ENCODE measurements around the gene SS18L1.
"Not testable (repeated sequence)": the region's sequence is repeated elsewhere in the genome, so short reads cannot be mapped to it uniquely, and the experiment has no call there.

Gene SS18L1

DNA sequence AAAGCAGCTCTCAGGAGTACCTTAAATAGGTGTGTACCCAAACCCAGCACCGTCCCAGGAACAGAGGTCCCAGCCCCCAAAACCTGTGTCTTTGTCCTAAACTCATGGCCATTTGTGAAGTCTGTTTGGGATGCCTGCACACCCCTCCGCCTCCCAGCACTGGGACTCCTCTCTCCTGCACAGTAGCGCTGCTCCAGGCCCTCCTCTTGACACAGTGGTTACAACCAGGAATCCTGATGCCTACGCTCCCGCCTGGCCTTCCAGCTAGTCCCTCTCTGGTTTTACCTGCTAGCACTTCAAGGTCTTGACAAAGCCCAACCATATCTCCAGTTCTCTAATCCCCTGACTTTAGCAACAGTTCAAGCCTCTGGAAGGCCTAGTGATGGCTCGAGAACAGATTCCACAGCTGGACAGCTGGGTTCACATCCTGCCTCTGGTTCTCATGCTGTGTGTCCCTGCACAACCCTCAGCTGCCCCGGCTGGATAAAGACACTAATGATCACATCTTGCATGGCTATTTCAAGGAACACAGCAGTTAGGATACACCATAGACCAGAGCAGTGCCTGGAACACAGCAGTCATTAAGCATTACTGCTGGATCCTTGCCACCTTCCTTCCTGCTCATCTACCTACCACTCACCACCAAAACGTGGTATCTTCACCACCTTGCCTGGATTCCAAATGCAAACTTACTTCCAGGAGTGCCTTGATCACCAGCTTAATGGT is 5.9 kb upstream of the SS18L1 start:
- DNase-seq (ENCODE audit: low spot score): no peak

DNA sequence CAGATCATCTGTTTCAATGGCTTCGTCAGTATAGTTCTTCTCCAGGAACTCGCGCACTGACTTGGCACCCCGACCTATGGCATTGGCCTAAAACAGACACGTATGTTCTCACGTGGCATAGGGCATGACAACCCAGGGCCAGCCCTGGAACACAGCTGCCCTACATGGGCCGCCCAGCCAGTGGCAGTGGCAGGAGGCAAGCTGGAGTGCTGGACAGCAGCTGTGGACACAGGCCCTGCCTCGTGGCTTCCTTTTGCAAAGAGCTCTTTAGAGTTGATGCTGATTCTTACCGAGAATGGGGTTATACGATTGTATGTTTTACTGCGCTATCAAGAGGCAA is 5.4 kb upstream of the SS18L1 start:
- DNase-seq (ENCODE audit: low spot score): no peak

GRCh38 chr20:62138912-62139311 is 4.7 kb upstream of the SS18L1 start:
- DNase-seq (ENCODE audit: low spot score): no peak

- no peak for DNase-seq (ENCODE audit: low spot score)
These were observed 3.9 kb upstream of the SS18L1 start for GRCh38 chr20:62139636-62140035.

- DNase-seq (ENCODE audit: low spot score): no peak
These were observed 2.5 kb upstream of the SS18L1 start for GRCh38 chr20:62141043-62141396.

DNA sequence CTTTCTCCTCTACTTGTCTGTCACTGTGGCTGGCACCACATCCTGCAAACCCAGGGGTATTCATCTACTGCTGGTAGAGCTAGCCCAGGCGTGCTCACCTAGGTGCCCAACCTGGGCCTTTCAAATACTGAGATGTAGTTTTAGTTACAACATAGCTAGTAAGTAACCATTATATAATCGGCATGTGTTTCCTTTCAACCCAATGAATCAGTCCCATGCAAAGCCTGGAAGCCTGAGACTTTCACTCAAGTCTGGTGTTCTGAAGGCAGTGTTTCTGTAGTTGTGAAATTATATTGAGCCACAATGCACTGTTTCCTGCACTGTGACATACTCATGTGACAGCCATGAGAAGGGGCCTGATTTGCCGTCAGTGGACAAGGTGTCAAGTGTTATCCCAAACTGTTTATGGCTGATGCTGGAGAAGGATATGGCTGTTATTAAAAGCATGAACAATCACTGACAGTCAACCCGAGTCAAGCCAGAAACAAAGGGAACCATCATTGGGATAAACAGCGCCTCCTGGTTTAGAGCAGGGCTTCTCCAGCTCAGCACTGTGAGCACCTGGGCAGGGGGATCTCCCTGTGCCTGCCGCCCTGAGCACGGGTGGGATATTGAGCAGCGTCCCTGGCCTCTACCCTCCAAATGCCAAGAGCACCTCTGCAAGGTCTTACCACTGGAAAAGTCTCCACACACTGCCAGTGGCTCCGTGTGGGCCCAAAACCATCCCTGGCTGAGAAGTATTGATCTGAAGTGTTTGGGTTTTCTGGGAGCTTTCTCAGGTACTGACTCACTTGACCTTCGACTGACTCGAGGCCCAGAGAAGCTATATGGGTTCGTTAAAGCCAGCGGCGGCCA is 1.9 kb upstream of the SS18L1 start:
- no peak for DNase-seq (ENCODE audit: low spot score)

- peak; percentile 31 for DNase-seq (ENCODE audit: low spot score)
These were observed 1.1 kb upstream of the SS18L1 start for GRCh38 chr20:62142252-62143080.

DNA sequence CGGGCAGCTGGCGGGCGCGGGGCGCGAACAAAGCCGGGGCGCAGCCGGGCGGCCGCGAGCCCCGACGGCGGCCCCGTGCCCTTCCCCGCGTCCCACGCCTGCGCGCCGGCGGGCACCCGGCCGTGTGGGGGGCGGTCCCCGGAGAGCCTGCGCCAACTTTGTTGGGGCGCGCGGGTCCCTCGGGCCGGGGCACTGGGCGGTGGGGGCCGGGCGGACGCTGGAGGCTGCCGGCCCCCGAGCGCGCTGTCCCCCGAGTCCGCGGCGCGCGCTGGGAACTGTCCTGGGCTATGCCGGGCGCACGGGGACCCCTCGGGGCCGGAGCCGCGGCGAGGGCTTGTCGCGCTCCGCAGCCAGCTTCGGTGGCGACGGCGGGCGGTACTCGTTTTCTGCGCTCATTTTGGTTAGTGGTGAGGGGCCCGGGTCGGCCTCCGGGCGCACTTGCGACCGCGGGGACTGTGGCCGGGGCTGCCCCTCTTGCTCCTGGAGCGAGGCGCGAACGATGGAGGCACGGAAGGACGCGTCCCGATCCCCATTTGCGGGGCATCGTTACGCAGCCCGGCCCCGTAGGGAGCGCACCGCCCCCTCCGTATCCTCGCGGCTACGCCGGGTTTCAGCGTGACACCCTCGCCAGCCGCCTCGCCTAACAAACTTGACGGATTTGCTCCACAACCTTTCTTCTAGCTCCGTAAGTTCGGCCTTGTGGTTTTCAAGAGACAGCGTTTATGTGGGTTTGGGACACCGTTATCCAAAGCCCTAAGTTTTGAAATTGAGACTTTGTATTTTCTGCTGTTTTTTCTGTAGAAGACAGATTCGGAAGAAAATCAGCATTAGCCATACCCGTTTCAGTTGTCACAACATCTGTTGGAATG is 622 bp downstream of the SS18L1 start:
- DNase-seq (ENCODE audit: low spot score): peak; percentile 82

GRCh38 chr20:62145688-62146018 is 2.1 kb downstream of the SS18L1 start:
- no peak for DNase-seq (ENCODE audit: low spot score)

DNA sequence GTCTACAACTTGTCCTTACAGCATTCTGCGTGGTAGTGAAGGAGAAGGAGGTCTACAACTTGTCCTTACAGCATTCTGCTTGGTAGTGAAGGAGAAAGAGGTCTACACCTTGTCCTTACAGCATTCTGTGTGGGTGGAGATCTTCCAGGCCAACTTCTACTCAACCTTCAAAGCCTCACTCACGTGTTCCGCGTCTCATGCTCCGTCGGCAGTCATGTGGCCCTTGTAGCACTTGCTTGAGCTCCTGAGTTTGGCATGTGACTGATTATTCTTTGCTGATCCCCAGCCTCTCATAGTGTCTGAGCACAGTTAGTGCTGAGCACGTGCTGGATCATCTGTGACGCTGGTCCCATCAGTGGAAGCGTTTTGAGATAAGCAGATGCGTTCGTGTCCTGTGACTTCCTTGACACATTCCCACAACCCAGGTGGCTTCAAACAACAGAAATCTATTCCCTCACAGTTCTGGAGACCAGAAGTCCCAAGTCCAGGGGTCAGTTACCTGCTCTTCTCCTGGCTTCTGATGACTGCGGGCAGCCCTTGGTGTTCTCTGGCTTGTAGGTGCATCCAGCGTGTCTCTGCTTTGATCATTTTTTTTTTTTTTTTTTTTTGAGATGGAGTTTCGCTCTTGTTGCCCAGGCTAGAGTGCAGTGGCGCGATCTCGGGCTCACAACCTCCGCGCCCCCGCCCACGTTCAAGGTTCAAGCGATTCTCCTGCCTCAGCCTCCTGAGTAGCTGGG is 2.6 kb downstream of the SS18L1 start:
- no peak for DNase-seq (ENCODE audit: low spot score)

- no peak for DNase-seq (ENCODE audit: low spot score)
These were observed 3.6 kb downstream of the SS18L1 start for GRCh38 chr20:62147125-62147524.

GRCh38 chr20:62147528-62147927 is 4.0 kb downstream of the SS18L1 start:
- no peak for DNase-seq (ENCODE audit: low spot score)

- DNase-seq (ENCODE audit: low spot score): not testable (repeated sequence)
These were observed 4.8 kb downstream of the SS18L1 start for GRCh38 chr20:62148383-62148782.

DNA sequence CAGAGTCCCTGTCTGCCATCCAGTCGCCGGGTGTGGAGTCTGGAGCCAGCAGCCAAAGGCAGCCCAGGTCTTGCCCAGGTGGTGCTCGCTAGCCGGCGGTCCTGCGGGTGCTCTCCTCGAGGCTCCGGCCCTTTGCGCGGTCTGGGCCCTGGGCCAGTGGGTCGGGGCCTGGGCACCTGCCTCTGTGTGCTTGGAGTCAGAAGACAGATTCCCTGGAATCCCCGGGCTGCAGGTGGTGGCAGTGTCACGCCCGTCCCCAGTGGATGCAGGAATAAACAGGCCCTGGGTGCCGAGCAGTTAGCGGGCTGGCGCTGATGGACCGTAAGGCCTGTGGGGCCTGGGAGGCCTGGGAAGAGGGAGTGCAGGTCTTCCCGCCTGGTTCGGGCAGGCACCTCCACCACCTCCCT is 5.3 kb downstream of the SS18L1 start:
- no peak for DNase-seq (ENCODE audit: low spot score)

DNA sequence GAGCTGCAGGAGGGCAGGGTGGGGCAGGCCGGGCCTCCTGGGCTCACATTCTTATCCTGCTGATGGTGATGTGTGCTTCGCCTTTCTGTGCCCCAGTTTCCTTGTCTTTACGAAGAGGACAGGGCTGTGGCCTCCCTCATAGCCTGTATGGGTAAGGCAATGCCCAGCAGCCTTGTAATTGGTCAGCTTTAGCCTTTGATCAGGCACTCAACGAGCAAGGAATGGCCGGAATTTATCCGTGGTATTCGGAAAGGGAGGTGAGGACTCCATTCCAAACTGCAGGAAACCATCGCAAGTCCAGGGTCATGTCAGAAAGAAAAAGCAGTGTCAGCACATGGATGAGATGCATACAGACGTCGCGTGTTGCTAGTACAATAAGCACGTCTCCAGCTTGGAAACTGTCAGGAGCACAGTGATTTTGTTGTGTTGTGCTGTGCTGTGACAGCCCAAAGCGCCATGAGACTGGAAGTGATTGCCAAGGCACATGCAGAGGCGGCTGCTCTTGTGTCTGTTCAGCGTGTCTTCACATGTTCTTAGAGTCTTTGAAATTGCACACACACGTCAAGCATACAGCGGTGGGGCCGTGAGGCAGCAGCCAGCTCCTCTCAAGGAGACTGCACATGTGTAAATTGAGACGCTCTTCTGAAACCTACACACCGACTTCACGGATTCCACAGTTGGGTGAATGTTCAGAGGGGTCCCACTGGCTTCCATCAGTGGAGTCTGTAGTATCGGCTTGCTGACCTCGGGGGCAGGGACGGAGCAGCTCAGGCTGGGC is 6.2 kb downstream of the SS18L1 start:
- no peak for DNase-seq (ENCODE audit: low spot score)

GRCh38 chr20:62150310-62150575 is 6.7 kb downstream of the SS18L1 start:
- DNase-seq (ENCODE audit: low spot score): no peak

- DNase-seq (ENCODE audit: low spot score): no peak
These were observed 7.7 kb downstream of the SS18L1 start for GRCh38 chr20:62151225-62151624.

- no peak for DNase-seq (ENCODE audit: low spot score)
These were observed 8.3 kb downstream of the SS18L1 start for GRCh38 chr20:62151835-62152364.

- DNase-seq (ENCODE audit: low spot score): no peak
These were observed 12.1 kb downstream of the SS18L1 start for GRCh38 chr20:62155428-62156253.

- DNase-seq (ENCODE audit: low spot score): no peak
These were observed 12.6 kb downstream of the SS18L1 start for GRCh38 chr20:62156254-62156556.

All from hepatic stellate cell (primary cell).